GM21390 (cell line): ENCODE measurements around the gene SEMA3A.

Experiments
- ATAC-seq: cut with Tn5 transposase; IDR thresholded peaks from one replicate; pipeline ENCODE4 v1.9.1; 2021; ENCODE audit not compliant: unreplicated experiment

The SEMA3A gene

GRCh38 chr7:83946801-83947200 is 247.8 kb downstream of the SEMA3A start:
- ATAC-seq: no peak

DNA sequence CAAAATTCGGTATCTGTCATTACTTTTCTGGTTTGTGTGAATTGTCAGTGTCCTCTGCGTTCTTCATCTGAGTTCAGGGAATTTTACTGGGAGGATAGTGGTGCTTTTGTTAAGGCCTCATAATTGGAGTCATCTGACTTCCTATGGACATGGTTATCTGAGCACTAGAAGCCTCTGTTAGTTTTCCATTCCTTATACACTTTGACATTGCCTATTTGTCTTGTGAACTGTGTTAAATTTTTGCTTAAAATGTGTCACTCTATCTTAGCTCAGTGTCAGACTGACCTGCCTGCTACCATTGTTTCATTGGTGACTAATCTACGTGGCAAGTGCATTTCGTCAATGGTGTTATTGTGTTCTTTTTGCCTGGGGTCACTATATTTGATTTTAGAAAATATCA is 253.3 kb downstream of the SEMA3A start:
- ATAC-seq: no peak

DNA sequence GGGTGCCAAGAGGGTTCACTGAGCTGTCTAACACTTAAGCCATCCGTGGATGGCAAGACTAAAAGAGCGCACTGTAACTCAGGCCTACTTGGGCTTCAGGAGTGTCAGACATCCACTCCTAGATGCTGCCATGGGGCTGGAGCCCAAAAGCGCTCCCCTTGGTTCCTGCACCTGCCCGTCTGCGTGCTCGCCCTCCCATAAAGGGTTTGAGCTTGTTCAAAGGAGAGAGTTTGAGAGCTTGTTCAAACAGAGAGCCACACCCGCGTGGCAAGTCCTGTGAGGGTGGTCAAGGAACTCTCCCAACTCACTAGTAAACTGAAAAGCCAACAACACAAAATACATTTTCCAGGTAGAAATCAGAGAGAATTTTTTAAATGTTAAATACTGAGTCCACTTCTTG is 256.7 kb downstream of the SEMA3A start:
- ATAC-seq: no peak

- ATAC-seq: peak; percentile 78
These were observed 258.4 kb downstream of the SEMA3A start for GRCh38 chr7:83936056-83936708.

- ATAC-seq: no peak
These were observed 260.4 kb downstream of the SEMA3A start for GRCh38 chr7:83934118-83934734.

DNA sequence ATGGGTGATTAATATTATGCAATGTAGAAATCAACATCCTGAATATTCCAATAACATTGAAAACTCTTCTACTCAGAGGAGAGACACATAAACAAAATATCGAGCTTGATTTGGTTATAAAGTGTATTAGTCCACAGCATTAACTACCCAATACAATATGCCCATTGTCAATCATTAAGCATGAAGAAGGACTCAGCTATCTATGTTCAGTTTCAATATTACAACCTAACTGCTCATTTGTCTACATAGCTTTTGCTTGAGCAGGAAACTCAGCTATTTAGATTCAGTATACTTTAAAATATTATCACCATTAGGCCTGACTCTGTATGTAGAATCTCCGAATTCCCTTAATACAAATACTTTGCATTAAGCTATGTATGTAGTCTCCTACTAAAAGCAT is 262.6 kb downstream of the SEMA3A start:
- no peak for ATAC-seq

- no peak for ATAC-seq
These were observed 264.3 kb downstream of the SEMA3A start for GRCh38 chr7:83930262-83930661.

GRCh38 chr7:83925860-83926259 is 268.7 kb downstream of the SEMA3A start:
- no peak for ATAC-seq

GRCh38 chr7:83921941-83922607 is 272.5 kb downstream of the SEMA3A start:
- no peak for ATAC-seq

DNA sequence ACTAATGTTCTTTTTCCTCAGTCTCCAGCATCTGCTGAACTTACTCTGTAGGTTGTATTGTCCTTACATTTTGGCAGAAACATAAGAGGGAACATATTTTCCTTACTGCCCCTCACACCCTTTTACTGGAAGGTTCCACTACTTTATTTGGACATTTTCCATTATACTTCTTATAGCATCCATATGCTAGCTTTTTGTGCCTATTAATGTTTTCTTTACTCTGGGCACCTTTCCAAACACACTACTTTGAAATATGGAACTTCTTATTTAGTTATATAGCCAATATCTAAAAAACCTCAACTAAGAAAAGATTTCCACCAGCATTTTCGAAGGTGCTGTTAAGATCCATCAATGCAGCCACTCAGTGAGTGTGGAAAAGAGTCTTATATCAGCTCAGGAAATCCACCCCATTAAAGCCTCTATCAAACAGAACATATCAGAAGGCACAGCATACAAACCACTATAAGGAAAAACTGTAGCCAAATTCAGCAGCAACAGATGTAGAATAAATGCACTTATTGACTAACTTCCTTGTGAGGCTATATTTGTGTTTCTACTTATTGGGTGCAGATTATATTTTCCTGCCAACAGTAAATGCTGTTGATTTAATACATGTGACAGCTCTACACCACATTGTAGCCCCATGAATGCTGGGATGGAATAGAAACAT is 273.2 kb downstream of the SEMA3A start:
- ATAC-seq: no peak

DNA sequence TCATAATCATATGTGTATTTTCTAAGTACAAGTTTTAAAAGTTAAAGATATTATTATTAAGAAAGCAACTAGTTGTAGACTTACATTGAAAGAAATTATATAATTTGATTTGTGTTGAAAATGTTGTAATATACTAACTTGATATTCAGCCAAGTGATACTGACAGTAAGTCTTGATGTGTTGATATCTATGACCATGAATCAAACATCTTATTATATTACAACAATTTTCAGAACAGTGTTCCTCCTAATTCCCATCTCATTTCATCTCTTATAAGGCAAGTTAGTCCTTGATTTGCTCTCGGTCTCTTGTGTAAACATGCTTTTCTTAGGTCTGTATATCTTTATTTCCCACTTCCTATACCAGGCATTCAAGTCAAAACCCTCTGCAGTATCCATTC is 276.4 kb downstream of the SEMA3A start:
- ATAC-seq: no peak

DNA sequence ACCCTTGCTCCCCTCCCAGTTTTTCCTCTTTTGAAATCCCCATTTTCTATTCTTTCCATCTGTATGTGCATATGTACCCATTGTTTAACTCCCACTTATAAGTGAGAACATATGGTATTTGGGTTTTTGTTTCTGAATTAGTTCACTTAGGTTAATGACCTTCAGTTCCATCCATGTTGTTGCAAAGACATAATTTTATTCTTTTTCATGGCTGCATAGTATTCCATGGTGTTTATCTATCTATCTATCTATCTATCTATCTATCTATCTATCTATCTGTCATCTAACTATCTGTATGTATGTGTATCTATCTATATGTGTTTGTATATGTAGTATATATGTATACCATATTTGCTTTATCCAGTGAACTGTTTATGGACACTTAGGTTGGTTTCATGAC is 281.4 kb downstream of the SEMA3A start:
- ATAC-seq: no peak

- no peak for ATAC-seq
These were observed 286.1 kb downstream of the SEMA3A start for GRCh38 chr7:83908526-83908925.
